ENCODE results near the gene EXOSC5.
"Not testable (repeated sequence)": the region's sequence is repeated elsewhere in the genome, so short reads cannot be mapped to it uniquely, and the experiment has no call there.

The EXOSC5 gene

DNA sequence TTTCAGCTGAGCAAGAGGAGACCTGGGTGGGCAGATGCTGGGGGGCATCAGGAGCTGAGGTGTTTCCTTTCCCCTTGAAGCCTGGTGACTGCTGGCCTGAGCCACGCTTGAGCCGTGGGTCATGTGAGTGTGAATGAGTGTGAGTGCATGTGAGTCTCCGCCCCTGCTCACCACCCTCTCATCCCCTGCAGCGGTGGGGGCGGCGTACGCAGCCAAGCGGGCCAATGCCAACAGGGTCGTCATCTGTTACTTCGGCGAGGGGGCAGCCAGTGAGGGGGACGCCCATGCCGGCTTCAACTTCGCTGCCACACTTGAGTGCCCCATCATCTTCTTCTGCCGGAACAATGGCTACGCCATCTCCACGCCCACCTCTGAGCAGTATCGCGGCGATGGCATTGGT lies 24.8 kb upstream of the EXOSC5 start:
- Mint-ChIP-seq H3K27ac (peak overlapping the region; percentile 87), H3K27me3 (no peaks in the 10 kb centered on the region), H3K4me3 (no peak overlapping the region), H3K4me1 (ENCODE audit: low read depth) (peaks cover 86% of the 10 kb centered on the region), H3K36me3 (ENCODE audit: low read depth) (peaks cover 95% of the 10 kb centered on the region), H3K9me3 (no peaks in the 10 kb centered on the region)
- intact Hi-C loops (cut with micrococcal nuclease) = loop anchor here (10.0 kb wide), 1 partner anchor 67 kb away; the partner anchor contains the start of gene TGFB1

DNA sequence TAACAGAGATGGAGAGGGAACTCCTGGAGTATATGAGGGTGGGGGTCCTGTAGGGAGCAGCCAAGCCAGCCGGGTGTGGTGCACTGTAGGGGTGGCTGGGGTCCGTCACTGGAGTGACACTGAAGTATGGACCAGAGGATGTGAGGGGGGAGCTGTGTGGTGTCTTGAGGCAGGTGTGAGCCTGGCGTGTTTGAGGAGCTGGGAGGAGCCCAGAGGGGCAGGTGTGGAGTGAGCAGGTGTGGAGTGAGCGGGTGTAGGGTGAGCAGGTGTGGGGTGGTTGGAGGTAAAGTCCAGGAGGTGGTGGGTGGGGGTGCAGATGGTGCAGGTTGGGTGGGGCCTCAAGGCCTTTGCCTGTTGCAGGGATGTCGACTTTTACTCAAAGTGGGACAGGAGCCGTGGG lies 24.2 kb upstream of the EXOSC5 start:
- Mint-ChIP-seq H3K27ac (peak overlapping the region; percentile 87), H3K36me3 (ENCODE audit: low read depth) (peaks cover 95% of the 10 kb centered on the region), H3K4me1 (ENCODE audit: low read depth) (peaks cover 80% of the 10 kb centered on the region), H3K27me3 (no peaks in the 10 kb centered on the region), H3K4me3 (peak overlapping the region; percentile 25), H3K9me3 (no peaks in the 10 kb centered on the region)
- intact Hi-C loops (cut with micrococcal nuclease) = loop anchor here (10.0 kb wide), 1 partner anchor 67 kb away; the partner anchor contains the start of gene TGFB1

DNA sequence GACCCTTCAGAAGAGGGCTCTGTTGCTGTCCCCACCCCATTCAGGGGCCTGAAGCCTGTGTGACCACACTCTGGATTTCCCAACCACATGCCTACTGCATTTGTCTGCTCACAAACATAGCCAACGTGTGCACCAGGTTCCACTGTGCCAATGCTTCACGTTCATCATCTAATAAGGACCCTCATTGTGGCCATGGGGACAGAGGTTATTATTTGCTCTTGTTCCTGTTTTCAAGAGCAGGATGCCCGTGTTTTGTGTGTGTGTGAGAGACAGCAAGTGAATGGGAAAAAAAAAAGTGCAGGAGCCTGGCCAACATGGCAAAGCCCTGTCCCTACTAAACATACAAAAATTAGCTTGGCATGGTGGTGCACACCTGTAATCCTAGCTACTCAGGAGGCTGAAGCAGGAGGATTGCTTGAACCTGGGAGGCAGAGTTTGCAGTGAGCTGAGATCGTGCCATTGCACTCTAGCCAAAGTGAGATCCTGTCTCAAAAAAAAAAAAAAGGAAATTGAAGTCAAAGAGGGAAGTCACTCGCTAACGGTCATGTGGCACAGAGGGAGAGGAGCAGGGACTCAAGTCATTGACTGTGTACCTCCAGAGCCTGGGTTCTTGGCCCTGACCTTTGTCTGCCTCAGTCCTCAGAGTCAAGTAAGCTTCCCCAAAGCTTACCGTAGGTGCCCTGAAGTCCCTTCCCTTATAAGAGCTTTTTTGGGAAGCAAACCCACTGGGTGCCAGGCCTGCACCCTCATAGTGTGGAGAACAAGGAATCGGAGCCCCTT lies 23.1 kb upstream of the EXOSC5 start:
- Mint-ChIP-seq H3K27ac (peak overlapping the region; percentile 87), H3K27me3 (no peaks in the 10 kb centered on the region), H3K36me3 (ENCODE audit: low read depth) (peaks cover 95% of the 10 kb centered on the region), H3K4me3 (peak overlapping the region; percentile 17), H3K9me3 (no peaks in the 10 kb centered on the region), H3K4me1 (ENCODE audit: low read depth) (peaks cover 70% of the 10 kb centered on the region)
- intact Hi-C loops (cut with micrococcal nuclease) = loop anchor here (10.0 kb wide), 1 partner anchor 65 kb away; the partner anchor contains the start of gene TGFB1

DNA sequence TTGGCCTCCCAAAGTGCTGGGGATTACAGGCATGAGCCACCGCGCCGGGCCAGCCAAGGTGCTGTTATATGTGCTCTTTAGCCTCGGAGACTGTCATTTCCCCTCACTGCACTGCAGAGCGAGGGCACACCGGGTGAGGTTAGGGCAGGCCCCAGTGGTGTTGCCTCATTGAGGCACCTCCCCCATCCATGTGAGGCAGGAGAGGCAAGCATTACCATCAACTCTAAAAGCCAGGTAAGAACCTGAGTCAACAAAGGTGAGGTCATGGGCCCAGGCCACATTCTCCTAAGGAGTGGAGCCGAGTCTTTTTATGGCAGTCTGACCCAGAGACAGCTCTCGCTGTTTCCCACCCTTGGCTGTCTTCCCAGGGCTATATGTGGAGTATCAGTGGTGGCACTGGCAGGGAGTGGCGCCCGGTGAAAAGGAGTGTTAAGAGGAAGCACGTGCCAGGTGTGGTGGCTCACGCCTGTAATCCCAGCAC lies 19.1 kb upstream of the EXOSC5 start:
- no peaks in the 10 kb centered on the region for H3K9me3 Mint-ChIP-seq
- intact Hi-C loops (cut with micrococcal nuclease) = no loop called here
- no peak overlapping the region for H3K27ac Mint-ChIP-seq
- no peak overlapping the region for H3K4me3 Mint-ChIP-seq
- H3K4me1 Mint-ChIP-seq (ENCODE audit: low read depth) = peaks cover 64% of the 10 kb centered on the region
- H3K36me3 Mint-ChIP-seq (ENCODE audit: low read depth) = peaks cover 95% of the 10 kb centered on the region
- no peaks in the 10 kb centered on the region for H3K27me3 Mint-ChIP-seq

DNA sequence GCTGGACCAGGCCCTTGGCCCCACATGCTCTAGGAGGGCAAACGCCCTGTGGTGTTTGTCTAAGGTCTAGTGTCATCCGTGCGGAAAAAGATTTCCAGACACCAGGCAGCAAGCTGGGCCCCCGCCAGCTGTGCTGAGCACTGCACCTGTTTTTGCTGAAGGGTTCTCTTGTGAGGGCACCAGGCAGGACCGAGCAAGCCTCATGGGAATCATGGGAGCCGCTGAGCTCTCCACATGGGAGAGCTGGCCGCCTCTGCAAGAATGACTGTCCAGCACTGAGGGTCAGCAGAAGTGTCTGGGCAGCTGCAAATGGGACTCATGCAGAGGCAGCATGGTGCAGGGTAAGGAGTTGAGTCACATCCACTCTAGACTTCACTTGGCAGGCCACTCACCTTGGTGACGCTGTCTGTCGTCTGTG lies 18.0 kb upstream of the EXOSC5 start:
- peaks cover 64% of the 10 kb centered on the region for H3K4me1 Mint-ChIP-seq (ENCODE audit: low read depth)
- peaks cover 100% of the 10 kb centered on the region for H3K36me3 Mint-ChIP-seq (ENCODE audit: low read depth)
- no peaks in the 10 kb centered on the region for H3K9me3 Mint-ChIP-seq
- H3K4me3 Mint-ChIP-seq = no peak overlapping the region
- intact Hi-C loops (cut with micrococcal nuclease) = no loop called here
- no peaks in the 10 kb centered on the region for H3K27me3 Mint-ChIP-seq
- no peak overlapping the region for H3K27ac Mint-ChIP-seq

DNA sequence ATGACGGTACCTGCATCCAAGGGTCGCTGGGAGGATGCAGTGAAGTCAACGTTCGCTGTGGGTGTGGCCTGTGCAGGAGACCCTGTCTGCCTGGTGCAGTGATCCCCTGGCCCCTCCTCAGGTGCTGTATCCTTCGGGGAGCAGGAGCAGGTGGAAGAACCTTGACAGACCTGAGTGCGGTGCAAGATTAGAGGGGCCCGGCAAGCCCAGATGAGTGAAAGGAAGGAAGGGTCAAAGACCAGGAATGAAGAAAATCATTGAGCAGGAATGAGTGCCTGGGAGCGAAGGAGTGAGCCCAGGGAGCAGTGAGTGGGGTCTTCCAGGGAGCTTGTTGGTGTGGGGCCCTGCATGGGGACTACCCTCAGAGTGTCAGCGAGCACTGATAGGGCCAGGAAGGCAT lies 17.3 kb upstream of the EXOSC5 start:
- peaks cover 63% of the 10 kb centered on the region for H3K4me1 Mint-ChIP-seq (ENCODE audit: low read depth)
- H3K4me3 Mint-ChIP-seq = no peak overlapping the region
- peaks cover 98% of the 10 kb centered on the region for H3K36me3 Mint-ChIP-seq (ENCODE audit: low read depth)
- no peaks in the 10 kb centered on the region for H3K27me3 Mint-ChIP-seq
- intact Hi-C loops (cut with micrococcal nuclease) = no loop called here
- no peaks in the 10 kb centered on the region for H3K9me3 Mint-ChIP-seq
- no peak overlapping the region for H3K27ac Mint-ChIP-seq

DNA sequence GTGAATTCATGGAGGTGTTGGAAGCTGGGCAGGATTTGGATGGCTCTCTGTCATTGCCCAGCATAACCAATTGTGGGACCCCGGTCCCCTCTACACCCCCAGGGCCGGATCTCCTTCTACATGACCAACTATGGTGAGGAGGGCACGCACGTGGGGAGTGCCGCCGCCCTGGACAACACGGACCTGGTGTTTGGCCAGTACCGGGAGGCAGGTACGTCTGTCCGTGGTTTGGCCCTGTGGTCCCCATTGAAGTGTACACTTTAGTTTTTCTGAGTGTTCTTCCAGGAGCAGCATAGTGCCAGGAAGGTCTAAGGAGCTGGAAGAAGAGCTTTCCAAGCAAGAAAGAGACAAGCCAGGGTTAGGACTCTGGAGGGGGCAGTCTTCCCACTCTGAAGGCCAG lies 16.8 kb upstream of the EXOSC5 start:
- Mint-ChIP-seq H3K9me3 (no peaks in the 10 kb centered on the region), H3K27ac (no peak overlapping the region), H3K27me3 (no peaks in the 10 kb centered on the region), H3K4me1 (ENCODE audit: low read depth) (peaks cover 63% of the 10 kb centered on the region), H3K36me3 (ENCODE audit: low read depth) (peaks cover 93% of the 10 kb centered on the region), H3K4me3 (no peak overlapping the region)
- intact Hi-C loops (cut with micrococcal nuclease) = no loop called here

DNA sequence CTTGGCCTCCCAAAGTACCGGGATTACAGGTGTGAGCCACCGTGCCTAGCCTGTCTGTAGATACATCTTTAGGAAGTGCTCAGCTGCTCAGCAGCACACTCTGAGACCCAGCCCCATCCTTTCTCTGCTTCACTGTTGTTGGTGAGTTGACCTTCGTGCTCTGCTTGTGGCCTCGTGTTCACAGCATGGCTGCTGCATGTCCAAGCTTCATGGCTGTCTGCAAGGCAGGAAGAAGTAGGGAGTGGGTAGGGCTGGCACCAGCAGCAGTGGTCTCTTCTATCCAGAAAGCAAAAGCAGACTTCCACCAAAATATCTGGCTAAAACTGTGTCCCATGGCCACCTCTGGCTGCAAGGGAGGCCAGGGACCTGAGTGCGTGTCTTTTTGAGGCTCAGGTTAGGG lies 15.8 kb upstream of the EXOSC5 start:
- Mint-ChIP-seq H3K4me3 (no peak overlapping the region), H3K36me3 (ENCODE audit: low read depth) (peaks cover 83% of the 10 kb centered on the region), H3K27me3 (no peaks in the 10 kb centered on the region), H3K9me3 (no peaks in the 10 kb centered on the region), H3K27ac (no peak overlapping the region), H3K4me1 (ENCODE audit: low read depth) (peaks cover 62% of the 10 kb centered on the region)
- intact Hi-C loops (cut with micrococcal nuclease) = no loop called here

DNA sequence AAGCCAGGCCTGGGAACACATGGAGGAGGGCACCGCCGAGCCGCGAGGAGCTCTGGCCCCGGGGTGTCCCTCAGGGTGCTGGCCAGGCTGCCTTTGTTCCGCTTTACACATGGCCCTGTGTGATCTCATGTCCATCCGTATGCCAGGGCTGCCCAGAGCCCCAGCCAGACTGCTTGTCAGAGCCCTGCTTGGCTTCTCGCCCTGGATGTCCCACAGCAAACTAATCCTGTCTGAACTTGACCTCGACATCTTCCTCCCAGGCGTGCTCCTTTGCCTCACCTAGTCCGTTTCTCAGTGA lies 14.8 kb upstream of the EXOSC5 start:
- peaks cover 66% of the 10 kb centered on the region for H3K4me1 Mint-ChIP-seq (ENCODE audit: low read depth)
- H3K36me3 Mint-ChIP-seq (ENCODE audit: low read depth) = peaks cover 72% of the 10 kb centered on the region
- intact Hi-C loops (cut with micrococcal nuclease) = no loop called here
- H3K4me3 Mint-ChIP-seq = no peak overlapping the region
- no peaks in the 10 kb centered on the region for H3K27me3 Mint-ChIP-seq
- H3K9me3 Mint-ChIP-seq = no peaks in the 10 kb centered on the region
- H3K27ac Mint-ChIP-seq = peak overlapping the region; percentile 44

DNA sequence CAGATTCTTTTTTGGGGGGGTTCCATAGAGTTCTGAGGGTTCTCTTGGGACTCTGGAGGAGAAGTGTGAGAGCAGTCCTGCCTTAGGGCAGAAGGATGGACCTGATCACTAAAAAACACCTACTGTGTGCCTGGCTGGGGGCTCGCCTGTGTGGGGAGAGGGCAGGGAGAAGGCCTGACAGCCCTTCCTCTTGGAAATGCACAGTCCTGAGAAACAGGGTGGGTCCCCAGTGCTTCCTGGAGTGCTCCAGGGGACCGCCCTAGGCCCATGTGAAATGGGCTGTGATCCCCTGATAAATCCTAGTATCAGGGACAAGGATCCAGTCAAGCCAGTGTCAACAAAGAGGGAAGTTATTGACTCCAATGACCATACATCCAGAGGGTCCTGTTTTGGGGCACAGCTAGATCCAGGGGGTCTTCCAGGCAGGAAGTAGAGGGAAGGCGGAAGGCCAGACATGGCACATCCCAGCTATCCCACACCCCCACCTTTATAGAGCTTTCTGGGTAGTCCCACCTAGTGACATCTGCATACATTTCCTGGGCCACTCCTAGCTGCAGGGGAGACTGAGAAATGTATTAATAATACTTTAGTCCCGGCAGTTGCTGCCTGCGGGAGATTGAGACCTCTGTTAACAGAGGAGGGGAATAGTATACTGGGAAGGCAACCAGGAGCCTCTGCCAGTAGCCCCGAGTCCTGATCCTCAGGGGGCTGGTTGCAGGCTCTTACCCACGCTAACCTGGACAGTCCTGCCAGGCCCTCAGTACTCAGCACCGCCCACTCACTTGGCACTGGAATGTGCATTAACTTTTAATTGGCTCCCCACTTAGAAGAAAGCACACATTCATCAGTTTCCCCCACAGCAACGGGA lies 14.2 kb upstream of the EXOSC5 start:
- Mint-ChIP-seq H3K27me3 (no peaks in the 10 kb centered on the region), H3K9me3 (no peaks in the 10 kb centered on the region), H3K27ac (peak overlapping the region; percentile 89), H3K36me3 (ENCODE audit: low read depth) (peaks cover 67% of the 10 kb centered on the region), H3K4me1 (ENCODE audit: low read depth) (peaks cover 71% of the 10 kb centered on the region), H3K4me3 (no peak overlapping the region)
- intact Hi-C loops (cut with micrococcal nuclease) = no loop called here

DNA sequence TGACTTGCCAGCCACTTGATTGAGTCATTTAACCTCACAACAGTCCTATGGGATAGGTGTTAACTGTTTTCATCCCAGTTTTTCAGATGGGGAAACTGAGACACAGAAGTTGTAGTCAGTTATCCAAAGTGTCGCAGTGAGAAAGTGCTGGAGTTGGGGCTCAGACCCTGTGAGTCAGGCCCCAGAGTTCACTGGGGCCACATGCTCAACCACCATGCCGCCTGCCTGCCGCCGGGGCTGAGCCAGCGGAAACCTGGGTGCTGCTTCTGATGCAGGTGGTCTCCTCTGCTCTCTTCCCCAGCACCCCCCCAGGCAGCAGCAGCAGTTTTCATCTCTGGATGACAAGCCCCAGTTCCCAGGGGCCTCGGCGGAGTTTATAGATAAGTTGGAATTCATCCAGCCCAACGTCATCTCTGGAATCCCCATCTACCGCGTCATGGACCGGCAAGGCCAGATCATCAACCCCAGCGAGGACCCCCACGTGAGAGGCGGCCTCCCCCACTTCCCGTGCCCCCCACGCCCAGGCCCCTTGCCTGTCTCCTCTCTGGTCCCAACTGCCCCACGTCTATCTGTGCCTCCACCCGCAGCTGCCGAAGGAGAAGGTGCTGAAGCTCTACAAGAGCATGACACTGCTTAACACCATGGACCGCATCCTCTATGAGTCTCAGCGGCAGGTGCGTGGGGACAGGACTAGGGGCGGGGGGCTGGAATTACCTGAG lies 13.3 kb upstream of the EXOSC5 start:
- H3K9me3 Mint-ChIP-seq = no peaks in the 10 kb centered on the region
- no peak overlapping the region for H3K4me3 Mint-ChIP-seq
- no peaks in the 10 kb centered on the region for H3K27me3 Mint-ChIP-seq
- H3K4me1 Mint-ChIP-seq (ENCODE audit: low read depth) = peaks cover 80% of the 10 kb centered on the region
- peaks cover 58% of the 10 kb centered on the region for H3K36me3 Mint-ChIP-seq (ENCODE audit: low read depth)
- peak overlapping the region; percentile 89 for H3K27ac Mint-ChIP-seq
- intact Hi-C loops (cut with micrococcal nuclease) = no loop called here

DNA sequence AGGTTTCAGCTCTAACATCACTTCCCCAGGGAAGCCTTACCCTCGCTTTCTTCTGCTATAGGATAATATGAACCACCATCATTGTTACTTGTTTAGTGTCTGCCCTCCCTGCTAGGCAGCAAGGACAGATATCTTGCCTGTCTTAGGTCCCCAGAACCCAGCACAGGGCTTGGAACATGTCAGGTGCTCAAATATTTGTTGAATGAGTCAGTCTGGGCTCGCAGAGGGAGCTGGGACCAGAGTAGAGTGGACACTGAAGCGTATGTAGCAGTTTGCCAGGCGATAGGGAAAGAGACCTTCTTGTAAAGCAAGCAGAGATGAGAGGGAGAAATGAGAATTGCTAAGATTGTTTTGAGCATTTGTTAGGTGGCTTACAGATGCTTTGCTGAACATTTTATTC lies 12.1 kb upstream of the EXOSC5 start:
- peak overlapping the region; percentile 30 for H3K4me3 Mint-ChIP-seq
- H3K27ac Mint-ChIP-seq = peak overlapping the region; percentile 89
- intact Hi-C loops (cut with micrococcal nuclease) = no loop called here
- no peaks in the 10 kb centered on the region for H3K9me3 Mint-ChIP-seq
- H3K36me3 Mint-ChIP-seq (ENCODE audit: low read depth) = peaks cover 46% of the 10 kb centered on the region
- H3K27me3 Mint-ChIP-seq = no peaks in the 10 kb centered on the region
- H3K4me1 Mint-ChIP-seq (ENCODE audit: low read depth) = peaks cover 77% of the 10 kb centered on the region

DNA sequence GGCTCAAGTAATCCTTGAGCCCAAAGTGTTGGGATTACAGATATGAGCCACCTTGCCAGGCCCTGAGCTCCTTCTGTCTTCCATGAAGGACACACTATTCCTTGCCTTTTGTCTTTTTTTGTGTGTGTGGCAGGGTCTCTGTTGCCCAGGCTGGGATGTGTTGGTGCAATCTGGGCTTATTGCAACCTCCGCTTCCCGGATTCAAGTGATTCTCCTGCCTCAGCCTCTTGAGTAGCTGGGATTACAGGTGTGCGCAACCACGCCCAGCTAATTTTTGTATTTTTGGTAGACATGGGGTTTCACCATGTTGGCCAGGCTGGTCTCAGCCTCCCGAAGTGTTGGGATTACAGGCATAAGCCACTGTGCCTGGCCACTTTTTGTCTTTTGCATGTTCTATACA lies 11.7 kb upstream of the EXOSC5 start:
- peaks cover 43% of the 10 kb centered on the region for H3K36me3 Mint-ChIP-seq (ENCODE audit: low read depth)
- H3K4me1 Mint-ChIP-seq (ENCODE audit: low read depth) = peaks cover 73% of the 10 kb centered on the region
- H3K27ac Mint-ChIP-seq = peak overlapping the region; percentile 89
- H3K27me3 Mint-ChIP-seq; intact Hi-C loops (cut with micrococcal nuclease); H3K9me3 Mint-ChIP-seq; H3K4me3 Mint-ChIP-seq: not testable (repeated sequence)

DNA sequence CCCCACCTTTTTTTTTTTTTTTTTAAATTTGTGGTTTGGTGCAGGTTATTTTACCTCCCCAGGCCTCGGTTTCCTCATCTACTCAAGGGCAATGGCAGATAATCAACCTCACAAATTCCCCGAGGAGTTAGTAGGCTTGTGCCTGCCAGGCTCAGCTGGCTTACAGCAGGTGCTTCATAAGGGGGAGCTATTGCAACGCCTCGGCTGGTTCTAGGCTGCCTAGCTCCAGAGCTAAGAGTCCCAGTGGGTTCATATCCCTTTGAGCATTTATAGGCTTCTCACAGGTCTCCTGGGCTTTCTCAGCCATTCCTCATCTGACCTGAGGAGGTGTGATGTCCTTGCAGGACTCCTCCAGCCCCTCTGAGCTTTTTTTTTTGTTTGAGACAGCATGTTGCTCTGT lies 11.1 kb upstream of the EXOSC5 start:
- Mint-ChIP-seq H3K27me3 (no peaks in the 10 kb centered on the region), H3K36me3 (ENCODE audit: low read depth) (peaks cover 43% of the 10 kb centered on the region), H3K4me1 (ENCODE audit: low read depth) (peaks cover 67% of the 10 kb centered on the region), H3K27ac (peak overlapping the region; percentile 89), H3K9me3 (no peaks in the 10 kb centered on the region), H3K4me3 (no peak overlapping the region)
- intact Hi-C loops (cut with micrococcal nuclease) = no loop called here

Measured in dendritic cell treated with granulocyte-macrophage colony-stimulating factor and Interleukin-4, amounts not matched to agents 40 ng/mL and 50 ng/mL, for 4 days (primary cell).